Kidney (tissue), 14 donors: Measurements from ENCODE around the gene SPATA33. TPM values are rescaled to one million over a fixed set of nuclear protein-coding genes. Genes with fewer than 3 reads are reported as not detected.
"Not testable (repeated sequence)": the region's sequence is repeated elsewhere in the genome, so short reads cannot be mapped to it uniquely, and the experiment has no call there.

Source experiments
- DNase-seq, 5 donors: peaks; one replicate each; pipeline ENCODE4 v3.0.0-alpha.2; 2013 to 2020
- FAIRE-seq: peaks from 2 replicates; lab custom pipeline; 2012; peaks lifted over from hg19 to GRCh38; lab: Jason Lieb, UNC
- H3K27ac ChIP-seq, 2 donors: one replicate each; pipeline ENCODE4 v1.7.0; 2013; ENCODE audit warnings: low read depth in 2 of 2, low read length in 2 of 2, inconsistent platforms in 1 of 2
- H3K27me3 ChIP-seq: one replicate; pipeline ENCODE4 v1.7.1; 2013; ENCODE audit warnings: low read length, inconsistent platforms; ENCODE audit not compliant: control insufficient read depth, insufficient read depth
- H3K36me3 ChIP-seq, 3 donors: one replicate each; pipeline versions ENCODE4 v1.7.0 to v1.7.1; 2013; ENCODE audit warnings: low read length in 3 of 3, control low read depth in 1 of 3, inconsistent platforms in 1 of 3; ENCODE audit not compliant: insufficient read depth in 3 of 3, control insufficient read depth in 2 of 3
- H3K4me1 ChIP-seq, 3 donors: one replicate each; pipeline versions ENCODE4 v1.7.0 to v1.7.1; 2013; ENCODE audit warnings: low read length in 3 of 3, inconsistent platforms in 1 of 3, low read depth in 1 of 3; ENCODE audit not compliant: control insufficient read depth in 2 of 3, insufficient read depth in 2 of 3
- H3K4me3 ChIP-seq, 3 donors: one replicate each; pipeline versions ENCODE4 v1.7.0 to v1.8.1; 2013; ENCODE audit warnings: low read length in 3 of 3, control low read depth in 1 of 3, inconsistent platforms in 1 of 3
- H3K9ac ChIP-seq, 3 donors: one replicate each; pipeline versions ENCODE4 v1.7.0 to v1.7.1; 2013; ENCODE audit warnings: low read length in 3 of 3, control low read depth in 1 of 3, inconsistent platforms in 1 of 3
- H3K9me3 ChIP-seq, 3 donors: one replicate each; pipeline versions ENCODE4 v1.7.0 to v1.7.1; 2013; ENCODE audit warnings: low read length in 3 of 3, control low read depth in 1 of 3, inconsistent platforms in 1 of 3; ENCODE audit not compliant: control insufficient read depth in 2 of 3, insufficient read depth in 1 of 3
- CTCF ChIP-seq: IDR thresholded peaks from 3 replicates; pipeline ENCODE4 v1.5.1; 2012; ENCODE audit warnings: mild to moderate bottlenecking, moderate library complexity, borderline replicate concordance; ENCODE audit not compliant: insufficient read depth; ENCODE audit errors: extremely low read depth
- intact Hi-C: fragments of 100-400 bp; cut with DNase I; formaldehyde crosslinking; loops from one replicate; pipeline ENCODE4 v1.11.1; 2022
- polyA plus RNA-seq: library from polyadenylated mRNA; stranded (reverse); fragments of 350-450 nt; fragmentation: Illumina TruSeq; extraction: RNeasy Lipid Tissue Mini Kit (QIAGEN cat#74804); gene quantifications from one replicate; pipeline ENCODE4 v1.2.3, GENCODE V29; 2014; ENCODE audit warnings: low read depth, low replicate concordance; ENCODE audit not compliant: insufficient read depth
- total RNA-seq: library from RNA; stranded (reverse); fragmentation: NEBNext Ultra II Directional; extraction: Animal tissue kit (Norgen Biotek cat#: 25700); gene quantifications from one replicate; pipeline ENCODE4 v1.2.1, GENCODE V29; 2021
- donor health status: control.
- donor health status: control.
- donor health status: control.
- donor health status: control.
- donor health status: control.
- donor health status: DM: yes; HTN: yes; CAD: no.
- donor health status: Normal renal cell carcinoma (clear cell type).

The SPATA33 gene
- total and polyA plus RNA-seq, 2 donors from 2014 or later: 13.4 to 16.3 TPM

- peaks cover 3 to 39% (median 22%) of the 10 kb centered on the region in 3 donors for H3K36me3 ChIP-seq
- intact Hi-C loops: no loop called here
- FAIRE-seq: no peak
- no peak overlapping the region for H3K9ac ChIP-seq
- H3K4me1 ChIP-seq: no peaks in the 10 kb centered on the region
- H3K9me3 ChIP-seq: no peaks in the 10 kb centered on the region
- H3K27ac ChIP-seq: no peak overlapping the region
- peak in 4 of 5 donors; percentile 9 to 72 (median 38) for DNase-seq
- no peak overlapping the region for H3K4me3 ChIP-seq
- TF ChIP-seq CTCF: no peak
- H3K27me3 ChIP-seq: no peaks in the 10 kb centered on the region
Measured at GRCh38 chr16:89693931-89694783, 36.5 kb downstream of the SPATA33 start.

DNA sequence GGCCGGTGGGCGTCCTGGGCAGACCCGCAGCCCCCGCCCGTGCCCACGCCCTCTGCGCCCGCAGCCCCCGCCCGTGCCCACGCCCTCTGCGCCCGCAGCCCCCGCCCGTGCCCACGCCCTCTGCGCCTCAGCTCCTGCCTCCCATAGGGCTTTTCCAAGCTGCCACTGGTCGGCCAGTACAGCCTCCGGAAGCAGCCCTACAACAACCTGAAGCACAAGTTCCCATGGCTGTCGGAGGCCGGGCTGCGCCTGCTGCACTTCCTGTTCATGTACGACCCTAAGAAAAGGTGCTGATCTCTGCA lies 37.1 kb downstream of the SPATA33 start:
- FAIRE-seq, H3K4me3 ChIP-seq, DNase-seq, H3K27ac ChIP-seq, H3K9ac ChIP-seq, H3K4me1 ChIP-seq, H3K27me3 ChIP-seq, H3K9me3 ChIP-seq, intact Hi-C loops: not testable (repeated sequence)
- peaks cover 3 to 33% (median 18%) of the 10 kb centered on the region in 3 donors for H3K36me3 ChIP-seq

GRCh38 chr16:89695086-89695874 lies 37.6 kb downstream of the SPATA33 start:
- Histone ChIP-seq H3K27me3 (no peaks in the 10 kb centered on the region), H3K9ac (no peak overlapping the region), H3K4me3 (no peak overlapping the region), H3K36me3 (peaks cover 3 to 32% (median 14%) of the 10 kb centered on the region in 3 donors), H3K9me3 (no peaks in the 10 kb centered on the region), H3K4me1 (peaks cover 0 to 3% (median under 1%) of the 10 kb centered on the region in 3 donors), H3K27ac (no peak overlapping the region)
- peak in 2 of 5 donors; percentile 45 to 73 for DNase-seq
- no peak for FAIRE-seq
- intact Hi-C loops: no loop called here
- TF ChIP-seq CTCF: no peak
